Body of pancreas (tissue), 4 donors: Measurements from ENCODE around the gene HPSE2. TPM values are rescaled to one million over a fixed set of nuclear protein-coding genes. Genes with fewer than 3 reads are reported as not detected.
"Not testable (repeated sequence)": the region's sequence is repeated elsewhere in the genome, so short reads cannot be mapped to it uniquely, and the experiment has no call there.

Source experiments
- ATAC-seq: fragments of 150-250 bp; one replicate; pipeline ENCODE4 v1.9.1; 2016
- DNase-seq, 4 donors: peaks; one replicate each; pipeline ENCODE4 v3.0.0-alpha.2; 2019
- H3K27ac ChIP-seq, 4 donors: fragments of 200-600 bp; sonication (generic); 1 replicate in 3 of 4; 2 replicates in 1 of 4; pipeline versions ENCODE4 v1.5.1 to v1.6.1; 2016 to 2019; ENCODE audit warnings: mild to moderate bottlenecking in 1 of 4, mixed read lengths in 1 of 4, moderate library complexity in 1 of 4
- H3K27me3 ChIP-seq, 2 donors: fragments of 200-600 bp; sonication (generic); one replicate each; pipeline ENCODE4 v1.6.0; 2016; ENCODE audit warnings: mild to moderate bottlenecking in 1 of 2
- H3K36me3 ChIP-seq, 2 donors: fragments of 200-600 bp; sonication (generic); replicated peaks in 1 of 2; 2 replicates each; pipeline ENCODE4 v1.5.1; 2016; ENCODE audit warnings: low read depth in 2 of 2; ENCODE audit not compliant: insufficient read depth in 1 of 2
- H3K4me1 ChIP-seq: fragments of 200-600 bp; sonication (generic); one replicate; pipeline ENCODE4 v1.6.0; 2016
- H3K4me3 ChIP-seq, 2 donors: fragments of 200-600 bp; sonication (generic); 1 replicate in 1 of 2; 2 replicates in 1 of 2; pipeline ENCODE4 v1.5.1; 2016 to 2019
- H3K9me3 ChIP-seq, 3 donors: fragments of 200-600 bp; sonication (generic); 1 replicate in 2 of 3; 2 replicates in 1 of 3; pipeline ENCODE4 v1.5.1; 2016
- CTCF ChIP-seq, 7 experiments: fragments of 450-650 bp in 4 of 7; fragments of 200-600 bp in 3 of 7; sonication (generic) in 3 of 7; IDR thresholded peaks; one replicate each; pipeline ENCODE4 v1.5.1; 2016 to 2019; ENCODE audit warnings: antibody characterized with exemption in 7 of 7
- POLR2A ChIP-seq, 3 donors: fragments of 450-650 bp; IDR thresholded peaks; one replicate each; pipeline ENCODE4 v1.6.1; 2016; ENCODE audit warnings: antibody characterized with exemption in 3 of 3, mild to moderate bottlenecking in 2 of 3
- WGBS, 2 donors: methylation state at CpG; one replicate each; pipeline ENCODE4 v1.1.5; 2017; 5-methylcytosine and 5-hydroxymethylcytosine counted together
- intact Hi-C: fragments of 100-400 bp; cut with DNase I; formaldehyde crosslinking; loops from one replicate; pipeline ENCODE4 v1.15.1; 2023
- total RNA-seq, 2 donors: library from RNA; depleted of rRNA; stranded (reverse); fragments of >200 nt; gene quantifications; one replicate each; pipeline ENCODE4 v1.1.0, GENCODE V29; 2016

HPSE2 gene
- total RNA-seq, 2 donors from 2014 or later, result not detected

- Histone ChIP-seq H3K4me3 (no peak overlapping the region), H3K9me3 (no peaks in the 10 kb centered on the region), H3K36me3 (no peaks in the 10 kb centered on the region), H3K4me1 (no peaks in the 10 kb centered on the region), H3K27ac (no peak overlapping the region), H3K27me3 (no peaks in the 10 kb centered on the region)
- 30 to 35% methylated on average over 7 of the region's 7 CpGs for WGBS, 2 donors
- TF ChIP-seq CTCF (IDR thresholded peaks at IDR 0.05), result no peak
- TF ChIP-seq POLR2A (IDR thresholded peaks at IDR 0.05), result no peak
- no peak for ATAC-seq
- intact Hi-C loops, result no loop called here
- no peak for DNase-seq
Measured at GRCh38 chr10:98555021-98555619, 680.5 kb downstream of the HPSE2 start.

GRCh38 chr10:98541561-98541960 is 694.1 kb downstream of the HPSE2 start:
- intact Hi-C loops, ATAC-seq, H3K27ac ChIP-seq, H3K27me3 ChIP-seq, H3K9me3 ChIP-seq, H3K36me3 ChIP-seq, DNase-seq, H3K4me3 ChIP-seq, H3K4me1 ChIP-seq: not testable (repeated sequence)
- WGBS, 2 donors, result 42 to 76% methylated on average over 4 to 7 of the region's 7 CpGs

GRCh38 chr10:98539578-98539977 is 696.1 kb downstream of the HPSE2 start:
- no peaks in the 10 kb centered on the region for H3K9me3 ChIP-seq
- 68 to 91% methylated on average over 1 of the region's 1 CpG for WGBS, 2 donors
- ATAC-seq (no peak), DNase-seq (no peak)
- H3K36me3 ChIP-seq, result no peaks in the 10 kb centered on the region
- no peaks in the 10 kb centered on the region for H3K27me3 ChIP-seq
- no peaks in the 10 kb centered on the region for H3K4me1 ChIP-seq
- intact Hi-C loops, result no loop called here
- no peak overlapping the region for H3K4me3 ChIP-seq
- H3K27ac ChIP-seq, result no peak overlapping the region
- TF ChIP-seq CTCF (IDR thresholded peaks at IDR 0.05) (no peak), POLR2A (IDR thresholded peaks at IDR 0.05) (no peak)

- no peak overlapping the region for H3K4me3 ChIP-seq
- H3K27ac ChIP-seq, result no peak overlapping the region
- intact Hi-C loops, result no loop called here
- H3K27me3 ChIP-seq, result no peaks in the 10 kb centered on the region
- TF ChIP-seq POLR2A (IDR thresholded peaks at IDR 0.05) (no peak), CTCF (IDR thresholded peaks at IDR 0.05) (no peak)
- H3K9me3 ChIP-seq, result no peaks in the 10 kb centered on the region
- no peaks in the 10 kb centered on the region for H3K4me1 ChIP-seq
- ATAC-seq (no peak), DNase-seq (no peak)
- H3K36me3 ChIP-seq, result no peaks in the 10 kb centered on the region
Measured at GRCh38 chr10:98538472-98538871, 697.2 kb downstream of the HPSE2 start.

GRCh38 chr10:98536551-98536950 is 699.1 kb downstream of the HPSE2 start:
- Histone ChIP-seq H3K27me3 (no peaks in the 10 kb centered on the region), H3K27ac (no peak overlapping the region), H3K36me3 (no peaks in the 10 kb centered on the region), H3K9me3 (no peaks in the 10 kb centered on the region), H3K4me3 (no peak overlapping the region), H3K4me1 (no peaks in the 10 kb centered on the region)
- WGBS, 2 donors, result 53 to 54% methylated on average over 3 of the region's 3 CpGs
- no peak for ATAC-seq
- TF ChIP-seq CTCF (IDR thresholded peaks at IDR 0.05) (peak in 1 of 7 experiments; percentile 7), POLR2A (IDR thresholded peaks at IDR 0.05) (no peak)
- intact Hi-C loops, result no loop called here
- DNase-seq, result no peak
